GM04504 (cell line): ENCODE measurements around the gene NLGN2.
A peak's percentile ranks its signal among the peaks of the same experiment; 100 is the strongest.
"Not testable (repeated sequence)": the region's sequence is repeated elsewhere in the genome, so short reads cannot be mapped to it uniquely, and the experiment has no call there.

ENCODE experiments used
- DNase-seq: peaks from one replicate; pipeline ENCODE4 v3.0.0-alpha.2; 2012; ENCODE audit warnings: low read depth

NLGN2 gene

DNA sequence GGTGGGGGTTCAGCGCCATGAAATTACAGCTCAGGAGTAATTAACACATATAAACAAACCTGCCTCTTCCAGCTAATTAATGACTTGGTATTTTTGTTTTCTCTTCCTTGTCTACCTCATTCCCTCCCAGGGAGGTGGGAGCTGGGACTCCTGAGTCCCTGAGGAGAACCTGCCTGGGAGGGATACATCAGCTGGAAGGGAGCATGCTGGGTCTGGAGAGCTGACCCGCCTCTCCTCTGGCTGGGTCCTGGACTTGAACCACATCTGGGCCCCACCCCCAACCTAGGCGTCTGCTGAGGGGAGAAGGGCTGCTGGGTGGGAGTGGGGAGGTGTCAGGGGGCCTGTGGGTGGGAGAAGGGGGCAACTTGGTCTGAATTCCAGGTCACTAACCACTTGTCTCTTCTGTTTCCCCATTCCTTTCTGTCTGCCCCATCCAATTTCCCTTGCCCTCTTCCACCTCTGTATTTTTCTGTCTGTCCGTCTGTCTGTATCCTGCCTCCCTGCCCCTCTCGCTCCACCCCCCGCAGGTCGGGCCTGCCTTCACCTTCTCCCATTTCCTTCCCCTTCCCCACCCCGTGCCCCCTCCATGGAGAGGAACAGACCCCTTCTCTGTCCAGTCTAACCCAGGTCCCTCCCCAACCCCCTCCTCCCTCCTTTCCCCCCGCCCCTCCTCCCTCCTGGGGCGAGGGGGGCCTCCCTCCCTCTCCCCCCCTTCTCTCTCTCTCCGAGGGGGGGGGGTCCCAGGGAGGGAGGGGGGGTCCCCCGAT is at the start of gene NLGN2:
Gene NLGN2 (plus strand): TSS at position 361 of the 767 bp plus-strand sequence. CDS start 411 bp downstream, outside the sequence.
- no peak for DNase-seq

DNA sequence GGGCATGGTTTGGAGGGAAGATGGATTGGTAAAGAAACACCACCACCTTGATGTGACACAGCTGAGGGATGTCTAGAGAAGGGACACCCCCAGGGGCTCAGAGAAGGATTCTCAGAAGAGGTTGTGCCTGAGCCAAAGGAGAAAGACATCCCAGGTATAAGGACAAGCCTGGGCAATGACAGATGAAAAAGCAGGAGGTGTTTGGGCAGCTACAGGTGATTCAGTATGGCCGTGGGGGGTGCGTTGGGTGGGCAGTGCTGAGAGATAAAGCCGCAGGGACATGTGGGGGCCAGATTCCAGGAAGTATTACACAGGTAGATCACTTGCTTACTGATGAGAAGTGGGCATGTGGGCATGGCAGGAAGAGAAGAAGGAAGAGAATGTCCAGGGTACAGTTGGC is 45.7 kb upstream of the NLGN2 start:
- DNase-seq: no peak

DNA sequence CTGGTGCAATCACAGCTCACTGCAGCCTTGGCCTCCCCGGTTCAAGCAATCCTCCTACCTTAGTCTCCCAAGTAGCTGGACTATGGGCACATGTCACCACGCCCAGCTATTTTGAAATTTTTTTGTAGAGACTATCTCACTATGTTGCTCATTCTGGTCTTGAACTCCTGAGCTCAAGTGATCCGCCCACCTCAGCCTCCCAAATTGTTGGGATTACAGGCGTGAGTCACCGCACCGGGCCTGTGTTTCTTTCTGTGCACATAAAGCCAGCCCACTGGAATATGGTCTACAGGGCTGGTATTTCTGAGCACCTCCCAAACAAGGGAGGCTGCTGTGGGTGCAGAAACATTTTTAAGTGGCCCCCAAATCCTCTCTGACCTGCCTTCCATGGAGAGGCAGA is 44.3 kb upstream of the NLGN2 start:
- DNase-seq: no peak

DNA sequence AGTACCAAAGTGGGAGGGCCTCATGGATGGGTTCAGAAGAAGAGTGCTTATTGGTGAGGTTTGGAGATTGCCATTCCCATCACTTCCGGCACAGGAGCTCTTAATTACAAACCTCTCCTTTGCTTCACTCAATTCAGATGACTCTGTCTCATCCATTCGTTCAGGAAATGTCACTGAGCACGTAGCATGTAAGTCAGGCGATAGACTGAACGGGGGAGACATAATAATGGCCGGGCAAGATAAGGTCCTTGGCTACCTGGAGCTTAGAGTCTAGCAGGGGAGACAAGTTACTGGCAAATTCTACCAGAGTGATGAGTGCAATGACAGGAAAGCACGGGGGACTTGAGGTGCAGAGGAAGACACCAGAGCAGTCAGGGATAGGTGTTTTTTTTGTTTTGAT is 41.7 kb upstream of the NLGN2 start:
- not testable (repeated sequence) for DNase-seq

DNA sequence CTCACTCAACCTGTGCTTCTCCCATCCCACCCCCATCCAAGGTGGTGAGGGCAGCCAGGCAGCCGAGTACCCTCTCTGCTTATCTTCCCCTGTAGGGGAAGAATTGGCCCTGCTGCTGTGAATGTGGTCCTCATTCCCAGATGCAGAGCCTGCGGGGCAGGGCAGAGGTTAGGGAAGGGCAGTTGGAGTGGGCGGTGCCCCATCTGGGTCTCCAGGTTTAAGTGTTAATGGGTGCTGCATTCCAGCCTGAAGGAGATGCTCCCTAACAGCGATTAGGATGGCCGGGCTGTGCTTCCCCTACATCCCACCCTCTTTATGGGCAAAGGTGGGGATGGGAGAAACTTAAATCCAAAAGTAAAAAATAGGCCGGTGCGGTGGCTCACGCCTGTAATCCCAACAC is 40.6 kb upstream of the NLGN2 start:
- DNase-seq: no peak

DNA sequence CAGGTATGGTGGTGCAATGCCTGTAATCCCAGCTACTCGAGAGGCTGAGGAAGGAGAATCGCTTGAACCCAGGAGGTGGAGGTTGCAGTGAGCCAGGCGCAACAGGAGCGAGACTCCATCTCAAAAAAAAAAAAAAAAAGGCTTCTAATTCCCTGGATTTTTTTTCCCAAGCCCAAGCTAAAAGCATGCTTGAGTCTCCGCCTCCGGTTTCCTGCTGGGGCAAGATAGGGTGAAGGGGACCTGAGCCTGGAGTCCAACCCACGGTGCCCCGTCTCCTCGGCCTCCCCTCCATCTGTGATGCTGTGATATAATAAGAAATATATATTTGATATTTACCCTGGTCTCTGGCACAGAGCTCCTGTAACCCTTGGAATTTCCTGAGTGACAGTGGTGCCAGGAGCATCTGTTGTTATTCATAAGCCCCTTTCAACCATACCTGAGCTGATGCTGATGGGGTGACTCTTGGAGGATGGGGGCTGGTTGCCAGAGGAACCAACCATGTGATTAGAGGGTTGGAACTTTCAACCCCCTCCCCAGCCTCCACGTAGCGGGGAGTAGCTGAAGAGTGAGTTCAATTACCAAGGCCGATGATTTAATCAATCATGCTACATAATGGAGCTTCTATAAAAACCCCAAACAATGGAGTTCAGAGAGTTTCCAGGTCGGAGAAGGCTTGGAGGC is 39.6 kb upstream of the NLGN2 start:
- no peak for DNase-seq

DNA sequence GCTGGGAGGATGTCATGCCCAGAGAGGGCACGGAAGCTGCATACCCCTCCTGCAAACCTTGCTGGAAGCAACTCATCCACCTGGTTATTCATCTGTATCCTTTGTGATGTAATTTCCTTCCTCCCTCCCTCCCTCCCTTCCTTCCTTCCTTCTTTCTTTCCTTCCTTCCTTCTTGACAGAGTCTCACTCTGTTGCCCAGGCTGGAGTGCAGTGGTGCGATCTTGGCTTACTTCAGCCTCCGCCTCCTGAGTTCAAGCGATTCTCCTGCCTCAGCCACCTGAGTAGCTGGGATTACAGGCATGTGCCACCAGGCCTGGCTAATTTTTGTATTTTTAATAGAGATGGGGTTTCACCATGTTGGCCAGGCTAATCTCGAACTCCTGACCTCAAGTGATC is 39.0 kb upstream of the NLGN2 start:
- DNase-seq: not testable (repeated sequence)

DNA sequence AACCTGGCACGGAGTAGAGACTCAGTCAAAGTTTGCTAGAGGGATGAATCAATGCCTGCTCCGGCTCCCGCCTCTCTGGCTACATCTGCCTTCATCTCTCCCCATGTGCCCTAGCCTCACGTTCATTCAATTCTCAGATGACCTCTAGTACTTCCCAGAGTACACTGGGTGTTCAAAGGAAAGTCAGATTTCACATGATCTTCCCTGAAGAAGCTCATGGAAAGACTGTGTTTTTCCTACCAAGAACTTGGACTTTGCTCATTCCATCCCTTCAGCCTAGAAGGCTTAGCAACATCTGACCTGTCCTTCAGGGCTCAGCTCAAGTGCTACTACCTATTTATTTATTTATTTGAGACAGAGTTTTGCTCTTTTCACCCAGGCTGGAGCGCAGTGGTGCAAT is 37.8 kb upstream of the NLGN2 start:
- DNase-seq: no peak

DNA sequence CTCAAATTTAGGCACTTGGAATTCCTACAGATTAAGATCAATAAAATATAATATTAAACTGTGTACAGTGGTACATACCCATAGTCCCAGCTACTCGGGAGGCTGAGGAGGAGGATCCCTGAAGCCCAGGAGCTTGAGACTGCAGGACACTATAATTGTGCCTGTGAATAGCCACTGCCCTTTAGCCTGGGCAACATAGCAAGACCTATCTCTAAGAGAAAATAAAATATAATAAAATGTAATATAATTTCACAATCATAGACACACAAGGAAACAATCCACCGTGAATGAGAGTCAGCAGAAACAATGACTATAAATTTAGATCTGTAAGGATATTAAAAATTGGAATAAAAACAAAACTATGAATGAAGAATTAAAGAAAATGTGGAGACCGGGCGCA is 36.8 kb upstream of the NLGN2 start:
- DNase-seq: no peak

DNA sequence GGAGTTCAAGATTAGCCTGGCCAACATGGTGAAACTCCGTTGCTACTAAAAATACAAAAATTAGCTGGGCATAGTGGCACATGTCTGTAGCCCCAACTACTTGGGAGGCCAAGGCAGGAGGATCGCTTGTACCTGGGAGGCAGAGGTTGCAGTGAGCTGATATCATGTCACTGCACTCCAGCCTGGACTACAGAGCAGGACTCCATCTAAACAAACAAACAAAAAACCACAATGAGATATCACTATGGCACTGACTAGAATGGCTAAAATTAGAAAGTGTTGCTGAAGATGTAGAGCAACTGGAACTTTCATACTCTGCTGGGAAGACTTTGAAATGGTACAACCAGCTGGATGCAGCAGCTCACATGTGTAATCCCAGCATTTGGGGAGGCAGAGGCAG is 33.3 kb upstream of the NLGN2 start:
- no peak for DNase-seq

DNA sequence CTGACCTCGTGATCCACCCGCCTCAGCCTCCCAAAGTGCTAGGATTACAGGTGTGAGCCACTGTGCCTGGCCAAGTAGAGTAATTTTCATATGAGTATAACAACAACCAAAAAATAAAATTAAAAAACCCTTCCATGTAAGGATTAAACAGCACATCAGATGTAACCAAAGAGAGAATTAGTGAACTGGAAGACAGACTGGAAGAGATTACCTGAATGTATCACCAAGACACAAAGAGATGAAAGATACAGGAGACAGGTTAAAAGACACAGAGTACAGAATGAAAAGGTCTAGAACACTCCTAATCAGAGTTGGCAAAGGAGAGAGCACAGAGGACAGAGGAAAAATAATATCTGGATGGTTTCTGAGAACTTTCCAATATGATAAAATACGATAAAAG is 28.5 kb upstream of the NLGN2 start:
- no peak for DNase-seq

DNA sequence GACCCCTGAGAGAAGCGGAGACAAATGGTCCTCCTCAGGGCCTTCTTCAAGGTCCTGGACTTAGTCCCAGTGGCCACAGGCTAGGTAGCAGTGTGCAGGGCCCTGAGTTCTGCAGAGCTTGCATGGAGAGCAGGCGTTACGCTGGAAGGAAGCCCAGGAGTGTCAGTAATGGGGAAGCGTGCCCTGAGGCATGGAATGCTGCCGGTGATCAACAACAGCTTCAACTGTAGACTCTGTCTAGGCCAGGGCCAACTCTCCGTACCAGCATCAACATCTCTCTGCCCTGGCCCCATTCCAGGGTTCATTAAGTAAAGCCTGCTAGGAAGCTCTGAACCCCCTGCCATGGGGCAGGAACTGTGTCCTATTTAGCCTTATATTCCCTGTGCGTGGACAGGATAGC is 27.3 kb upstream of the NLGN2 start:
- DNase-seq: peak; percentile 48

DNA sequence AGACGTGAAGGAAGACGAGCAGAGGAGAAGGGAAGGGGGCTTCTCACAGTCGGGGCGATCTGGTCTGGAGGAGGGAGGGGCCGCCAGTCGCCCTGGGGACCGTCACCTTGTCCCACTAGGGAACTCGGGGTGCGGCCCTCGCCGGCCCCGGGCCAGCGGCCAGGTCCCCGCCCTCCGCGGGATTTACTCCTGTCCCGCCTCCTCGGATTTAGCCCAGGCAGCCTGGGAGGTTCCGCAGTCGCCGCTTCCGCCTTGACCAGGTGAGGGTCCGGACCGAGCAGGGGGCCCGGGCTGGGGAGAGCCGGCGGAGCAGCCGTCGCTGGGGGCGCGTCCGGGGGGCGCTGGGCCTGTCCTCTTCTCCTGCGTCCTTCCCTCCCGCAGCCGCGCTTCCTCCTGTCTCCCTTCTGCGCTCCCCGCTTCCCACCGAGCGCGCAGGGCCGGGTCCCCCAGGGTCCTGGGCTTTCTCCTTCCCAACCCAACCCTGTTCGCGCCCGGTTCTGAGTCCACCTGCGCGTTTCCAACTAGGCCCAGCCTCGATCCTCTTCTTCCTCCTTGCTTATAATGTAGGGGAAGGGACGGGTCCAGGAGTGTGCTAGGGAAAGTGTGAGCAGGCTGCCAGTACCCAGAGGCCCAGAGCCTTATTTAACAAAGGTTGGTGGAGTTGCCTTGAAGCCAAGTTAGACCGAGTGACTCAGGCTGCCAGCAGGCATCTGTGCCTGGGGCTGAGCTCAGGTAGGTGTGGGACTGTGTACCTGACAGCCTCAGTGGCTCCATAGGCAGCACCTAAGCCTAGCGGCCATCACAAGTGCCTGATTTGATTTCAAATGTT is 26.6 kb upstream of the NLGN2 start, which contains the start of gene TNK1:
Gene TNK1 (plus strand): TSS at position 235 of the 829 bp plus-strand sequence. CDS start 1,838 bp downstream, outside the sequence.
- DNase-seq: no peak

DNA sequence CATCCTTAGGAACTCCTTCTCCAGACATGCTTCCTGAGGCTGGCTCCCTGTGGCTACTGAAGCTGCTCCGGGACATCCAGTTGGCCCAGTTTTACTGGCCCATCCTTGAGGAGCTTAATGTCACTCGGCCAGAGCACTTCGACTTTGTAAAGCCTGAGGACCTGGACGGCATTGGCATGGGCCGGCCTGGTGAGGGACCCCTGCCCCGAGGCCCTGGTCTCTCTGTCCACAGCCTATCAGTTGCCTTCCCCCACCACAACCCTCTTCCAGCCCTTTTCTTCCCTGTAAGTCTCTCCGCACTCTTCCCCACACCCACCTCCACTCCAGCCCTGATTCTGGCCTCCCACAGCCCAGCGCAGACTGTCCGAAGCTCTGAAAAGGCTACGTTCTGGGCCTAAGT is 24.7 kb upstream of the NLGN2 start:
- DNase-seq: no peak

DNA sequence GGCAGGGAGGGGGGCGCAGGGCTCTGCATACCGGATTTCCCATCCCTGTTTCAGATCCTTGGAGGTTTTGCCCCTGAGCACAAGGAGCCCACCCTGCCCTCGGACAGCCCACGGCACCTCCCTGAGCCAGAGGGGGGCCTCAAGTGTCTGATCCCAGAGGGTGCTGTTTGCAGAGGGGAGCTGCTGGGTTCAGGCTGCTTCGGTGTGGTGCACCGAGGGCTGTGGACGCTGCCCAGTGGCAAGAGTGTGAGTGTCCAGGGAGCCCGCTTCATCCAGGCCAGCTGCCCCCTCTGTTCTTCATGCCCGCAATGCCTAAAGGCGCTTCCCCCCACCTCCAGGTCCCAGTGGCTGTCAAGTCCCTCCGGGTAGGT is 24.3 kb upstream of the NLGN2 start:
- DNase-seq: no peak

DNA sequence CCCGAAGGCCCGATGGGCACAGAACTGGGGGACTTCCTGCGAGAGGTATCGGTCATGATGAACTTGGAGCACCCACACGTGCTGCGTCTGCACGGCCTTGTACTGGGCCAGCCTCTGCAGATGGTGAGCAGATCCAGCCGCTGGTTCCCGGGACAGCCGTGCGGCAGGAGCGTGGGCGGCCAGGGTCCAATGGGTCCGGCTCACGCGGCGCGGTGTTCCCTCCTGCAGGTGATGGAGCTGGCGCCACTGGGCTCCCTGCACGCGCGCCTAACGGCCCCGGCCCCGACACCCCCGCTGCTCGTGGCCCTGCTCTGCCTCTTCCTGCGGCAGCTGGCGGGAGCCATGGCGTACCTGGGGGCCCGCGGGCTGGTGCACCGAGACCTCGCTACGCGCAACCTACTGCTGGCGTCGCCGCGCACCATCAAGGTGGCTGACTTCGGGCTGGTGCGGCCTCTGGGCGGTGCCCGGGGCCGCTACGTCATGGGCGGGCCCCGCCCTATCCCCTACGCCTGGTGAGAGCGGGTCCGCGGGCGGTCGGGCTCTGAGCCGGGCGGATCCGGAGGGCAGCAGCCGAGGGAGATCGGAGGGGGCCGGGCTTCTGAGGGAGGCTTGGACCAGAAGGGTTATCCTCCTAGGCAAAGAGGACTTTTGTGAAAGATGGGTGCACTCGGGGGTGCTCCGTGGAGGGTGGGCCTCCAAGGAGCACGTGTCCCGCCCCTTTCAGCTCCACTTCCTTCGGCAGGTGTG is 23.7 kb upstream of the NLGN2 start:
- no peak for DNase-seq

DNA sequence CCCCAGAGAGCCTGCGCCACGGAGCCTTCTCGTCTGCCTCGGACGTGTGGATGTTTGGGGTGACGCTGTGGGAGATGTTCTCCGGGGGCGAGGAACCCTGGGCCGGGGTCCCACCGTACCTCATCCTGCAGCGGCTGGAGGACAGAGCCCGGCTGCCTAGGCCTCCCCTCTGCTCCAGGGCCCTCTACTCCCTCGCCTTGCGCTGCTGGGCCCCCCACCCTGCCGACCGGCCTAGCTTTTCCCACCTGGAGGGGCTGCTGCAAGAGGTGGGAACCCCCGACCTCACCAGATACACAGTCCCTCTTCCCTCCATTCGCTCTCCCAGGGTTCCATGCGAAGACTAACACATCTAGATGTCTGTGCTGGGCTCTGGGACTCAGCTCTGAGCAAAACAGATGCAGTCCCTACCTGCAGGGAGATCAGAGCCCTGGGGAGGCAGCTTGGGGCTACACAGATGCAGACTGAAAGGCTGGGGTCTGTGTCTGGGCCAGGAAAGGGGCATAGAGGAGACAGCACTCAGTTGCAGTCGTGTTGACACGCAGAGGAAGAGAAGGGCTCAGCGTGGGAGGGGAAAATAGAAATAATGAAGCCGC is 23.1 kb upstream of the NLGN2 start:
- DNase-seq: no peak

DNA sequence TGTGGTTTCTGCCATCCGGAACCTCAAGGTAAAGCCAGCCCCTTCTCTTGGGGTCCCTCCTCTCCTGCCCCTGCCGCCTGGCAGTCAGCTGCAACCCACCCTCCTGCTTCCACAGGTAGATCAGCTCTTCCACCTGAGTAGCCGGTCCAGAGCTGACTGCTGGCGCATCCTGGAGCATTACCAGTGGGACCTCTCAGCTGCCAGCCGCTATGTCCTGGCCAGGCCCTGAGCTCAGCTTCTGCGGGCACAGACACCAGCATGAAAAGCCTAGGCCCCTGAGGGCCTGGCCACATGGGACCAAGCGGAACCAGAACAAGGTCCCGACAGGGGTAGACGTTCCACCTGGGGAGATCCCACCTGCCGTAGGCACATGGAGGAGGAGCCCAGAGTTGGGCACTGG is 18.8 kb upstream of the NLGN2 start:
- DNase-seq: no peak

DNA sequence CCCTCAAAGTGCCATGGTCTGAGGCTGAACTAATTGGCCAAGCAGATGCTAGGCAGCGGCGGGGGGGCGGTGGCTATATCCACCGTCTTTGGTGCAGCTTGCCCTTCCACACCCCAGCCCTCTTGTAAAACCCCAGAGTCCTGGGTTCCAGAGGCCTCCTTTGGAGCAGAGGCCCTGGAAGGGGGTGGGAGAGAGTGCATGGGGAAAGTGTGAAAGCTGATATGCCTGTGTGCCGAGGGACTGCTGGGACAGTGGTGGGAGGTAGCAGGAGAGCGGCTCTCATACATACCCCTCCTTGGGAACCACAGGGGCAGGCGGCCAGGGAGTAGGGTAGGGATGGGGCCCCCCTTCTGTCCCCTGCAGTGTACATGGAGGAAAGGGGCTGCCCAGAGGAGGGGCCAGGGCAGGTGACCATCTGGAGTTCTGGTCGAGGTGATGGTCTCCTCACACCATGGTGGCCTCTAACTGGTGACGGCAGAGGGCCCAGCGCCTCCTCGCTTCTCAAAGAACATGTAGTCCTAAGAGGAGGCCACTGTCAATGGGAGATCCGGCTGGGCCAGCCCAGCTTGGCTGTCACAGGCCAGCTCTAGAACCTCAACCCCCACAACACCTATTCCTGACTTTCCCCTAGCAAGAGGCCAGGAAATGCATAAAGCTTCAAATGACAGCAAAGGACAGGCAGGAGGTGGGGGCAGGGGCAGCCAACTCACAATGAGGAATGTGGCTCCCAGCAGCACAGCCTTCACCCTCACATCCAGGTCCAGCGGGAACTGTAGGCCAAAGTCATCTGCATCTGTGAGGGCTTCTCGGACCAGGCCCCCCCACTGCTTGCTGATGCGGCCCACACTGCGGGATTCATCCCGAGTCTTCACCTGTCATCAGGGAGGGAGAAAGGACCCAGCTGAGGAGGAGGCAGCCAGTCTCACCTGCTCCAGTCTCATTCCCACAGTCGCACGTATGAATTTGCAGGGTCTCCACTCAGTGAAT is 17.4 kb upstream of the NLGN2 start:
- DNase-seq: no peak

DNA sequence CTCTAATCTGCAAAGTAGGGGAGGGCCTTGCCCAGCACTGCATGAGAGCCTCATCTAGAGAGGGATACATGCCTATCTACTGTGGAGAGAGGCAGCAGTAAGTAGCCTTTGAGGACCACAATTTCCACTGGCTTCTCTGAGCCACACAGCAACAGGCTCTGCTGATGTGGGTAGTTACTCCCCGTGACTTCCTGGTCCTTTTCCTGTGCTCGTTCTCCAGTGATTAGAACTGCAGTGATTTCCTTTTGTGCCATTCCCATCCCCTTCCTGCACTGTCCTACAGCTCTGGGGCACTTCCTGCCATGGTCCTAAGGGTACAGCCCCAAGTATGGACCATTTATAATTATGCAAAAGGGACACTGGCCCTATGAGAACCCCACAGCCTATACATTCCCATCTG is 16.3 kb upstream of the NLGN2 start:
- no peak for DNase-seq
